ENCODE measurements around the gene LYVE1.

LYVE1 gene

GRCh38 chr11:10528121-10528520 is 40.3 kb downstream of the LYVE1 start:
- no peak for TF ChIP-seq CTCF (IDR thresholded peaks at IDR 0.05; ENCODE audit: borderline replicate concordance, insufficient read depth, low read depth, low read length)
- no peak overlapping the region for H3K4me3 ChIP-seq (ENCODE audit: low read depth, low read length)

- no peak for TF ChIP-seq CTCF (IDR thresholded peaks at IDR 0.05; ENCODE audit: borderline replicate concordance, insufficient read depth, low read depth, low read length)
- H3K4me3 ChIP-seq (ENCODE audit: low read depth, low read length) = no peak overlapping the region
Observed at GRCh38 chr11:10526974-10527918, 41.2 kb downstream of the LYVE1 start.

GRCh38 chr11:10524471-10524870 is 44.0 kb downstream of the LYVE1 start:
- no peak overlapping the region for H3K4me3 ChIP-seq (ENCODE audit: low read depth, low read length)
- no peak for TF ChIP-seq CTCF (IDR thresholded peaks at IDR 0.05; ENCODE audit: borderline replicate concordance, insufficient read depth, low read depth, low read length)

GRCh38 chr11:10522921-10523320 is 45.5 kb downstream of the LYVE1 start:
- TF ChIP-seq CTCF (IDR thresholded peaks at IDR 0.05; ENCODE audit: borderline replicate concordance, insufficient read depth, low read depth, low read length) = no peak
- no peak overlapping the region for H3K4me3 ChIP-seq (ENCODE audit: low read depth, low read length)

- H3K4me3 ChIP-seq (ENCODE audit: low read depth, low read length) = no peak overlapping the region
- TF ChIP-seq CTCF (IDR thresholded peaks at IDR 0.05; ENCODE audit: borderline replicate concordance, insufficient read depth, low read depth, low read length) = no peak
Observed at GRCh38 chr11:10522276-10522675, 46.2 kb downstream of the LYVE1 start.

- no peak overlapping the region for H3K4me3 ChIP-seq (ENCODE audit: low read depth, low read length)
- no peak for TF ChIP-seq CTCF (IDR thresholded peaks at IDR 0.05; ENCODE audit: borderline replicate concordance, insufficient read depth, low read depth, low read length)
Observed at GRCh38 chr11:10520562-10520961, 47.9 kb downstream of the LYVE1 start.

GRCh38 chr11:10519630-10520029 is 48.8 kb downstream of the LYVE1 start:
- H3K4me3 ChIP-seq (ENCODE audit: low read depth, low read length) = no peak overlapping the region
- no peak for TF ChIP-seq CTCF (IDR thresholded peaks at IDR 0.05; ENCODE audit: borderline replicate concordance, insufficient read depth, low read depth, low read length)

Measured in GM12875 (cell line).